ENCODE data around the gene PUM2. TPM values are rescaled to one million over a fixed set of nuclear protein-coding genes. Genes with fewer than 3 reads are reported as not detected.

PUM2 gene
- total RNA-seq, 1 experiment from 2014 or later, result 105 TPM

DNA sequence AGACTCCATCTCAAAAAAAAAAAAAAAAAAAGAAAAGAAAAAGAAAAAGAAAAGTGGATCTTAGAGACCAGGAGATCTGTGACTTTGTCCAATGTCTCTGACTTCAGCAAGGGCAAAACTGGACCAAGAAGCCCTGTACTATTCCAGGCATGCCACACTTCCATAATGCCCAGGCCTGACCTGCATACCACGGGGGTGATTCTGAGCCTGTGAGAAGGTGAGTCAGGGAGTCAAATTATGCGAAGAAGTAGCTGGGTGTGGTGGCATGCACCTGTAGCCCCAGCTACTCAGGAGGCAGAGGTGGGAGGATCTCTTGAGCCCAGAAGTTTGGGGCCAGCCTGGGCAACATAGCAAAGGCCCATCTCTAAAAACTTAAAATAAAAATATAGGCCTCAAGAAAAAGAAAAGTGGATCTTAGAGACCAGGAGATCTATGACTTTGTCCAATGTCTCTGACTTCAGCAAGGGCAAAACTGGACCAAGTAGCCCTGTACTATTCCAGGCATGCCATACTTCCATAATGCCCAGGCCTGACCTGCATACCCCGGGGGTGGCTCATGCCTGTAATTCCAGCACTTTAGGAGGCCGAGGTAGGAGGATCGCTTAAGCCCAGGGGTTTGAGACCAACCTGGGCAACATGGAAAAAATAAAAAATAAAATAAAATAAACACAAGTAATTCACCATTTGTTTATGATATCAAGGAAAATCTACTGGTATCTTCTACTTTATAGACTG lies 12.2 kb upstream of the PUM2 start:
- no peak overlapping the region for H3K4me3 ChIP-seq (replicated peaks in 1 of 2; ENCODE audit: low read depth in 1 of 2, low read length in 2 of 2)
- no TSS peak for BruUV-seq (replicated peaks)
- CTCF ChIA-PET, result no interaction called here
- H3K9ac ChIP-seq (ENCODE audit: low read length), result no peak overlapping the region
- ATAC-seq, result peak; percentile 52; the same call in 1 of the 2 replicates
- no peaks in the 10 kb centered on the region for H3K79me2 ChIP-seq (ENCODE audit: insufficient read depth, low read length)
- H2AFZ ChIP-seq (ENCODE audit: low read depth, low read length, poor library complexity, severe bottlenecking), result no peak overlapping the region
- no peak overlapping the region for H3K4me2 ChIP-seq (ENCODE audit: low read length)
- no peaks in the 10 kb centered on the region for H3K9me3 ChIP-seq (ENCODE audit: control insufficient read depth in 1 of 2, insufficient read depth in 1 of 2, low read depth in 1 of 2, low read length in 2 of 2)
- H3K9me2 ChIP-seq (ENCODE audit: insufficient read depth), result no peaks in the 10 kb centered on the region
- POLR2A ChIA-PET, result no interaction called here
- H3K27me3 ChIP-seq (ENCODE audit: insufficient read depth, low read length), result no peaks in the 10 kb centered on the region
- no peaks in the 10 kb centered on the region for H4K20me1 ChIP-seq (ENCODE audit: insufficient read depth)
- H3K4me1 ChIP-seq (ENCODE audit: control insufficient read depth in 1 of 2, insufficient read depth in 2 of 2, low read length in 2 of 2), result peaks cover 0 to 10% of the 10 kb centered on the region in 2 experiments; a peak in 1 of 4 replicates
- H3K36me3 ChIP-seq (ENCODE audit: control insufficient read depth in 1 of 2, insufficient read depth in 2 of 2, low read length in 2 of 2), result no peaks in the 10 kb centered on the region
- intact Hi-C loops (cut with micrococcal nuclease), result no loop called here
- RAD21 ChIA-PET (ENCODE audit: low non-redundant PET in 1 of 2, low total read pairs in 2 of 2, uncharacterized antibody in 2 of 2, unreplicated experiment in 2 of 2), result no interaction called here
- TF ChIP-seq ZFX (IDR thresholded peaks at IDR 0.05) (no peak), CBX3 (IDR thresholded peaks at IDR 0.05; ENCODE audit: low read depth) (no peak), EZH2 (IDR thresholded peaks at IDR 0.05) (no peak), RAD21 (IDR thresholded peaks at IDR 0.05; ENCODE audit: low read depth) (no peak), ZBTB33 (IDR thresholded peaks at IDR 0.05; ENCODE audit: extremely low read depth, insufficient replicate concordance, low read length) (no peak), ATF3 (IDR thresholded peaks at IDR 0.05) (no peak), ELF1 (IDR thresholded peaks at IDR 0.05; ENCODE audit: borderline replicate concordance, low read depth) (no peak), JUND (IDR thresholded peaks at IDR 0.05) (no peak), YY1 (IDR thresholded peaks at IDR 0.05; ENCODE audit: extremely low read depth, insufficient replicate concordance, low read depth, low read length) (no peak), SIN3A (IDR thresholded peaks at IDR 0.05; ENCODE audit: low read depth) (no peak), FOSL1 (IDR thresholded peaks at IDR 0.05; ENCODE audit: low read depth) (no peak), EGR1 (IDR thresholded peaks at IDR 0.05; ENCODE audit: low read depth) (no peak)
- DNase-seq (ENCODE audit: low read depth, low spot score), result no peak
- no peak overlapping the region for H3K27ac ChIP-seq (ENCODE audit: low read depth, low read length)

Measured in HCT116 (cell line).